Fibroblast of the aortic adventitia (primary cell): ENCODE results near the gene PRPS1L1. TPM values are rescaled to one million over a fixed set of nuclear protein-coding genes. Genes with fewer than 3 reads are reported as not detected.

Experiments used
- DNase-seq: peaks from one replicate; pipeline ENCODE4 v3.0.0-alpha.2; 2010; ENCODE audit warnings: low read depth
- H3K4me3 ChIP-seq: 2 replicates; pipeline ENCODE4 v1.5.1; 2011; ENCODE audit warnings: low read depth, mild to moderate bottlenecking, control low read depth, low read length, moderate library complexity
- total RNA-seq: library from RNA; depleted of rRNA; stranded (reverse); fragments of >200 nt; gene quantifications from 2 replicates; pipeline ENCODE4 v1.2.3, GENCODE V29; 2012; ENCODE audit warnings: low replicate concordance
- TF ChIP-seq, protein P1 (sequence below): IDR thresholded peaks from 2 replicates; pipeline ENCODE4 v1.5.1; 2011; ENCODE audit warnings: mild to moderate bottlenecking, low read length, control low read depth, inconsistent platforms; ENCODE audit not compliant: insufficient read depth

Gene PRPS1L1
- total RNA-seq, 1 donor: not detected

DNA sequence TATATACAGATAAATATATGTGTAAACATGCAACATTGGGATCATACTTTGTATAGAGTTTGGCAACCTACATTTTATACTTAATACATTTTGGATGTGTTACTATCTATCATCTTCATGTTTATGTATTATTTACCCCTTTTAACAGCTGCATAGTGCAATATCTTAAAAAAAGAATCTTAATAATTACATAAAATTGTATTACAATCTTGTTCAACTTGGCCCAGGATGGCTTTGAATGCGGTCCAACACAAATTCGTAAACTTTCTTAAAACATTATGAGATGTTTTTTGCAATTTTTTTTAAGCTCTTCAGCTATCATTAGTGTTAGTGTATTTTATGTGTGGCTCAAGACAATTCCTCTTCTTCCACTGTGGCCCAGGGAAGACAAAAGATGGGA, 26.3 kb upstream of the PRPS1L1 start:
- H3K4me3 ChIP-seq: no peak overlapping the region
- TF ChIP-seq, protein P1, sequence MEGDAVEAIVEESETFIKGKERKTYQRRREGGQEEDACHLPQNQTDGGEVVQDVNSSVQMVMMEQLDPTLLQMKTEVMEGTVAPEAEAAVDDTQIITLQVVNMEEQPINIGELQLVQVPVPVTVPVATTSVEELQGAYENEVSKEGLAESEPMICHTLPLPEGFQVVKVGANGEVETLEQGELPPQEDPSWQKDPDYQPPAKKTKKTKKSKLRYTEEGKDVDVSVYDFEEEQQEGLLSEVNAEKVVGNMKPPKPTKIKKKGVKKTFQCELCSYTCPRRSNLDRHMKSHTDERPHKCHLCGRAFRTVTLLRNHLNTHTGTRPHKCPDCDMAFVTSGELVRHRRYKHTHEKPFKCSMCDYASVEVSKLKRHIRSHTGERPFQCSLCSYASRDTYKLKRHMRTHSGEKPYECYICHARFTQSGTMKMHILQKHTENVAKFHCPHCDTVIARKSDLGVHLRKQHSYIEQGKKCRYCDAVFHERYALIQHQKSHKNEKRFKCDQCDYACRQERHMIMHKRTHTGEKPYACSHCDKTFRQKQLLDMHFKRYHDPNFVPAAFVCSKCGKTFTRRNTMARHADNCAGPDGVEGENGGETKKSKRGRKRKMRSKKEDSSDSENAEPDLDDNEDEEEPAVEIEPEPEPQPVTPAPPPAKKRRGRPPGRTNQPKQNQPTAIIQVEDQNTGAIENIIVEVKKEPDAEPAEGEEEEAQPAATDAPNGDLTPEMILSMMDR: no peak
- DNase-seq: no peak

DNA sequence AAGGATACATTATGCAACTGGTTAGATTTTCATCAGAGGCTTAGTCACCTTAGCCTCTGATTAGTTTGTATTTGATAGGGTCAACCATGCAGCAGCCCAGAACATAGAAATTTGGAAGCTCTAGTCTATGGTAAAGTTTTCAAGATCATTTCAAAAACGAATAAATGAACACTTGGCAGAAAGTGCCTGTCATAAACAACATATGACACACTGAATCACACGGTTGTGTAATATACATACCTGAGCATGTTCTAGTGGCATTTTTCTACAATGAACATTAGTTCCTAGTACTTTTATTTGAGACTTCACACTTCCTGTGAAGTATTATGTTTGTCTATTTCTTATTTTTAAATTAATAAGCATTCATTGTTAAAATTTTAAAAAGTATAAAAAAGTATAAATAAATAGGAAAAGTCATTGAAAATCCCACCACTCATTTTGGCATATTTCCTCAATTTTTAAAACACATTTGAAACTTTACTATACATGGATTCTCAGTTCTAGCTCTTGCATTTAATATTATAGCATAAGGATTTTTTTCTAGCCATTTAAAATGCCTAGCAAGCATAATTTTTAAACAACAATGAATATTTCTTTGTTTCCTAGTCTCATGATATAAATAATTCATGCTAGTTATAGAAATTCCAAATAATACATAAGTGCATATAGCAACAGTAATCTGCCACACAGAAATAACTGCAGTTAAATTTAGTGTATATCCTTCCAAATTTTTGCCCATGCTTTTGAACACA, 25.7 kb upstream of the PRPS1L1 start:
- DNase-seq: peak; percentile 7
- TF ChIP-seq, protein P1: no peak

DNA sequence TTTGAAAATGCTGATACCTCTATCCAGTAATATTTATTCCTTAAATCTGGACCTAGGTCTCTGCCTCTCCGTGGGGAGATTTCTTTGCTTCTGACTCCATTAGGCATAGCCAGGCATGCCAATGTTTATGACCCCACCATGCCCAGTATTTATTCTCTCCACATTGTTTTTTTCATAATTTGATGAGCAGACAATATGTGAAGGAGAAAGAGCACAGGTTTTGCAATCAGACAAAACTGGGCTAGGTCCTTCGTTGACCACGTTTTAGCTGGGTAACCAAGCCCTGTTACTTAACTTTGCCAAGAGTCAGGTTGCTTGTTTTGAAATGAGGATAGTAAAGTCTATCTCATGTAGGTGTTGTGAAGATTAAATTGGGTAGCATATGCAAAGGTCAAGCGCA, 21.6 kb upstream of the PRPS1L1 start:
- DNase-seq: no peak
- H3K4me3 ChIP-seq: no peak overlapping the region
- TF ChIP-seq, protein P1: no peak

More for the DNA sequence above, 25.7 kb upstream of the PRPS1L1 start:
- H3K4me3 ChIP-seq: no peak overlapping the region

DNA sequence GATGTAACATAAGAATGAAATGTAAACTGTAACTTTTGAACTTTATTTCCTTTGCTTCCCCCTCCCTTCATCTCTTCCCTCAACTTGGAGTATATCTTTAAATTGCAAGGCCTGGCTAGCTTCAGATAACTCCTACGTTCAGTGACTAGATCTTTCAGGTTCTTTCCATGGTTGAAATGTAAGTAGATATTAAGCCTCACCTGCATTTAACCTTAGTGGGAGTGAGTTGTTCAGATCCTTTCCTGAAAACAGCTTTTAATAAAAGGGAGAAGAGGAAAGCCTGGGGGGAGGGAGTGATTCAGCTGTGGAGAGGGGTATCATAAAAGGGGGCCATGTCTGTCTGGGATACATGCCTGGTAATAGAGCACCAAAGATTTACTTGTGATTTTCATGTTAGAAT, 19.0 kb upstream of the PRPS1L1 start:
- no peak overlapping the region for H3K4me3 ChIP-seq
- DNase-seq: no peak
- TF ChIP-seq, protein P1: no peak

DNA sequence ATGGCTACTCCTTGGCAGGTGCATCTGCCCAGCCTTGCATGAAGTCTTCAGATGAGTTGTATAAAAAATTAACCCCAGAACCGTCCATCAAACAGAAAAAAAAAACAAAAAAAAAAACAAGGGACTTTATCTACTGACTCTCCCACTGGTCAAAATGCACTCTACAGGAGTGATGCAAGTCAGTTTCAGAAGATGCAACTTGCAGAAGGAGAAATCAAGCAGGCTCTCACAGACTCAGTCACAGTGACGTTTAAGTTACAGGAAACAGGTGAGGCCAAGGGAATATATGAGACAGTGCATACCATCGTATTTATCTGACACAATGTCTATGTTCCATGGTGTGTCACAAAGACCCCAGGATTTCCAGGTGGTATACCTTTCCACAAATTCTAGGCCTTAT, 17.5 kb upstream of the PRPS1L1 start:
- H3K4me3 ChIP-seq: no peak overlapping the region
- no peak for DNase-seq
- TF ChIP-seq, protein P1: no peak

DNA sequence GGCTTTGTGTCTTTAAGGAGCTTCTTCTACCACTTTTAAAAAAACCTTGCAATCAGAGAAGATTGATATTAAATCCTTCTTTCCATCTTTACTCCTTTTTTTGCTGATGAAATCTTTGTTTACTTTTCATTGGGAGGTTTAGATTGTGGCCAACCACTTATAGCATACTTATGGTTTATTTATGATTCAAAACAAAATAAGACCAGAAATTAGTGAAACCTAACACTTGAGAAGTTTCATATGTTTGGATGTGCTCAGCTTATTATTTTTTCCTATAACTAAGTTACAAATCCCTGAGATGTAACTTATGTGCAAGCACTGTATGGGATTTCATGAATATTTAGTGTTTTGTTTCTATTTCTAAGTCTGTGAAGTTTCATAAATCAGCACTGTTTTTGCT, 13.5 kb upstream of the PRPS1L1 start:
- no peak overlapping the region for H3K4me3 ChIP-seq
- DNase-seq: no peak
- TF ChIP-seq, protein P1: no peak

DNA sequence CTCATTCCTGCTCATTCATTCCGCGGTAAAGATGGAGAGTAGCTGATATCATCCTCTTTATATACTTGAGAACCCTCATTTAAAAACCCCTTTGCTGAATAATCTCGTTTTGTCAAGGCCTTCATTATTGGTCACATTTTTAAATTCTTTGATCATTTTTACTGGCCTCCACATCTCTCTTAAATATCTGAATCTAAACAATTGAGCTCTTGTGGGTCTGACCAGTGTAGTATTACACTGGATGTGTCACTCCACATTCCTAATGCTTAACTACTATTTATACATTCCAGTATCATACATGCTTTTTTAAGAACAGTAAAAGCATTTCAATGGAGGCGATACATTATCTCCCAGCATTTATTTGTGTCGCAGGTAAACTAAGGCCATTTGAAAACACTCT, 12.6 kb upstream of the PRPS1L1 start:
- TF ChIP-seq, protein P1: no peak
- no peak overlapping the region for H3K4me3 ChIP-seq
- DNase-seq: peak; percentile 60
